ENCODE results near the gene AFAP1L1.

The AFAP1L1 gene

GRCh38 chr5:149285153-149285552, 13.5 kb downstream of the AFAP1L1 start:
- DNase-seq: no peak

- no peak for DNase-seq
Measured at GRCh38 chr5:149288436-149288835, 16.8 kb downstream of the AFAP1L1 start.

- DNase-seq: no peak
Measured at GRCh38 chr5:149289301-149289700, 17.6 kb downstream of the AFAP1L1 start.

- no peak for DNase-seq
Measured at GRCh38 chr5:149294872-149295829, 23.5 kb downstream of the AFAP1L1 start.

GRCh38 chr5:149297340-149298025, 25.8 kb downstream of the AFAP1L1 start:
- DNase-seq: no peak

- DNase-seq: no peak
Measured at GRCh38 chr5:149298163-149298562, 26.5 kb downstream of the AFAP1L1 start.

GRCh38 chr5:149298842-149299404, 27.3 kb downstream of the AFAP1L1 start:
- no peak for DNase-seq

- DNase-seq: no peak
Measured at GRCh38 chr5:149299451-149300054, 27.9 kb downstream of the AFAP1L1 start.

- DNase-seq: no peak
Measured at GRCh38 chr5:149300441-149300840, 28.8 kb downstream of the AFAP1L1 start.

GRCh38 chr5:149301049-149301743, 29.5 kb downstream of the AFAP1L1 start:
- no peak for DNase-seq

- peak; percentile 53 for DNase-seq
Measured at GRCh38 chr5:149301744-149302380, 30.2 kb downstream of the AFAP1L1 start.

- DNase-seq: no peak
Measured at GRCh38 chr5:149302641-149303040, 31.0 kb downstream of the AFAP1L1 start.

- DNase-seq: no peak
Measured at GRCh38 chr5:149303210-149303609, 31.6 kb downstream of the AFAP1L1 start.

GRCh38 chr5:149304195-149305078, 32.8 kb downstream of the AFAP1L1 start:
- no peak for DNase-seq

GRCh38 chr5:149309354-149309753, 37.7 kb downstream of the AFAP1L1 start:
- no peak for DNase-seq

- DNase-seq: no peak
Measured at GRCh38 chr5:149310488-149310887, 38.8 kb downstream of the AFAP1L1 start.

GRCh38 chr5:149310947-149311658, 39.4 kb downstream of the AFAP1L1 start:
- peak; percentile 71 for DNase-seq

- DNase-seq: no peak
Measured at GRCh38 chr5:149313151-149313841, 41.6 kb downstream of the AFAP1L1 start.

- no peak for DNase-seq
Measured at GRCh38 chr5:149314571-149315111, 43.0 kb downstream of the AFAP1L1 start.
